ENCODE measurements around the gene IFT88. TPM values are rescaled to one million over a fixed set of nuclear protein-coding genes. Genes with fewer than 3 reads are reported as not detected.

Gene IFT88
- total RNA-seq, 3 donors from 2014 or later (not counting 1 experiment from before 2014, with no cell fraction given), result 9.2 to 13.9 (median 13.9) TPM

DNA sequence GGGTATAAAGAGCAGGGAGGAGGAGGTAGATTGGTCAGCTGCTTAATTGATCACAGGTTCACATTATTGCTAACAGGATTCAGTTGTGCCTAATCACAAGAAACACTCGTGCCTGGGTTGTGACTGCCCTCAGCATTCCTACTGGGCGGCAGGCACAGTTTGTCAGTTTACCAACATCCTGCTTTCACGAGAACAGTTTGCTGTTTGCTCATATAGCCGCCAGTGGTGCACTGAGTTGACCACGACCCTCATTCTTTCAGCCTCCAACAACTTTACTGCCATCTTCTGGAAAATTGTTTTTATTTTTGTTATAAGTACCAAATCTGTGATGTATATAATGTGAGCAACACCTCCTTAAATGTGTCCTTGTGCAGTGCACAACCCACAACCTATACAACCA lies 16.2 kb upstream of the IFT88 start:
- WGBS (ENCODE audit: insufficient coverage), result 34% methylated on average over 4 of the region's 5 CpGs
- no peaks in the 10 kb centered on the region for H3K9me3 Mint-ChIP-seq
- H3K27ac Mint-ChIP-seq, result no peak overlapping the region
- H3K27me3 Mint-ChIP-seq (ENCODE audit: low read depth in 2 of 2), result no peaks in the 10 kb centered on the region
- DNase-seq, result no peak
- Histone ChIP-seq H3K9me3 (ENCODE audit: control insufficient read depth, insufficient read depth, low read length) (no peaks in the 10 kb centered on the region), H3K36me3 (ENCODE audit: control insufficient read depth, insufficient read depth, low read length) (no peaks in the 10 kb centered on the region), H3K27me3 (ENCODE audit: control insufficient read depth, insufficient read depth, low read length) (no peaks in the 10 kb centered on the region), H3K27ac (ENCODE audit: low read length) (no peak overlapping the region), H3K4me1 (ENCODE audit: control insufficient read depth, insufficient read depth, low read length) (peaks cover 8% of the 10 kb centered on the region), H3K4me3 (ENCODE audit: low read length) (no peak overlapping the region)
- ATAC-seq, result no peak
- H3K4me1 Mint-ChIP-seq, result peaks cover 11 to 18% of the 10 kb centered on the region in 2 donors
- no peaks in the 10 kb centered on the region for H3K36me3 Mint-ChIP-seq
- intact Hi-C loops (cut with micrococcal nuclease), result no loop called here
- H3K4me3 Mint-ChIP-seq, result no peak overlapping the region
- TF ChIP-seq, protein P1, sequence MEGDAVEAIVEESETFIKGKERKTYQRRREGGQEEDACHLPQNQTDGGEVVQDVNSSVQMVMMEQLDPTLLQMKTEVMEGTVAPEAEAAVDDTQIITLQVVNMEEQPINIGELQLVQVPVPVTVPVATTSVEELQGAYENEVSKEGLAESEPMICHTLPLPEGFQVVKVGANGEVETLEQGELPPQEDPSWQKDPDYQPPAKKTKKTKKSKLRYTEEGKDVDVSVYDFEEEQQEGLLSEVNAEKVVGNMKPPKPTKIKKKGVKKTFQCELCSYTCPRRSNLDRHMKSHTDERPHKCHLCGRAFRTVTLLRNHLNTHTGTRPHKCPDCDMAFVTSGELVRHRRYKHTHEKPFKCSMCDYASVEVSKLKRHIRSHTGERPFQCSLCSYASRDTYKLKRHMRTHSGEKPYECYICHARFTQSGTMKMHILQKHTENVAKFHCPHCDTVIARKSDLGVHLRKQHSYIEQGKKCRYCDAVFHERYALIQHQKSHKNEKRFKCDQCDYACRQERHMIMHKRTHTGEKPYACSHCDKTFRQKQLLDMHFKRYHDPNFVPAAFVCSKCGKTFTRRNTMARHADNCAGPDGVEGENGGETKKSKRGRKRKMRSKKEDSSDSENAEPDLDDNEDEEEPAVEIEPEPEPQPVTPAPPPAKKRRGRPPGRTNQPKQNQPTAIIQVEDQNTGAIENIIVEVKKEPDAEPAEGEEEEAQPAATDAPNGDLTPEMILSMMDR (IDR thresholded peaks at IDR 0.05), result no peak

DNA sequence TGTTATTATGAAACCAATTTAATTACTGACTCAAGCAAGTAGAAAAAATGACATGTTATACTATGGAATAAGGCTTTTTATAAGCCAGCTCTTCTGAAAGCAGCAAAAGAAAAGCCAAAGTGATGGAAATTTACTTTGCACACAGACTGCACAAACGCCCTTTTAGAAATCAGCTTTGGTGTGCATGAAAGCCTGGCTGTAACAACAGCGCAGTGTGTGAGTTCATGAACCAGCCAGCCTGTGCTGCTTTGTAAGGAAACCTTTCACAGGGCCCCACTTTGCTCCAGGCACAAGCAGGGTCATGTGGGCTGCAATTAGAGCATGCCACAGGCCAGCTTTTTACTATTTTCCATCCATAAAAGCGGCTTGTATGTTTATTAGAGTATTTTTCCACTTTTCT lies 13.6 kb upstream of the IFT88 start:
- Mint-ChIP-seq H3K27me3 (ENCODE audit: low read depth in 2 of 2) (no peaks in the 10 kb centered on the region), H3K9me3 (no peaks in the 10 kb centered on the region), H3K4me3 (no peak overlapping the region), H3K36me3 (no peaks in the 10 kb centered on the region), H3K27ac (no peak overlapping the region), H3K4me1 (no peaks in the 10 kb centered on the region)
- Histone ChIP-seq H3K27ac (ENCODE audit: low read length) (no peak overlapping the region), H3K4me1 (ENCODE audit: control insufficient read depth, insufficient read depth, low read length) (no peaks in the 10 kb centered on the region), H3K36me3 (ENCODE audit: control insufficient read depth, insufficient read depth, low read length) (no peaks in the 10 kb centered on the region), H3K4me3 (ENCODE audit: low read length) (no peak overlapping the region), H3K27me3 (ENCODE audit: control insufficient read depth, insufficient read depth, low read length) (no peaks in the 10 kb centered on the region), H3K9me3 (ENCODE audit: control insufficient read depth, insufficient read depth, low read length) (no peaks in the 10 kb centered on the region)
- DNase-seq, result no peak
- intact Hi-C loops (cut with micrococcal nuclease), result no loop called here
- WGBS (ENCODE audit: insufficient coverage), result 89% methylated on average over 2 of the region's 3 CpGs
- TF ChIP-seq, protein P1 (IDR thresholded peaks at IDR 0.05), result no peak
- no peak for ATAC-seq

DNA sequence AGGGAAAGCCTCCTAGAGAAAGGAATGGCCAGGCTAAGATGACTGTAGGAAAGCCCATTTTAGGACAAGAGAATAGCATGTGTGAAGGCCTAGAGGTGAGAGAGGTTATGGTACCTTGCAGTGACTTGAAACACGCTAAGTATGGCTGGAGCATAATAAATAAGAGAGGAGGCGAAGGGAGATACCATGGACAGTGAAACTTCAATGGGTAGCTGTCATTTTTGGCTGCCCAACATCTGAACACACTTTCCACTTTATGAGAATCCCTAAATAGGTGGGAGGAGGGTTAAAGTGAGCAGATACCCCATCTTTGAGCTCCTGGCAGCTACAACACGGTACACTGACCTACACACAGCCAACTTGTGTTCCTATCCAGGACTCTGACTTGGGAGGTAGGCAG lies 8.0 kb upstream of the IFT88 start:
- no peaks in the 10 kb centered on the region for H3K9me3 ChIP-seq (ENCODE audit: control insufficient read depth, insufficient read depth, low read length)
- TF ChIP-seq, protein P1 (IDR thresholded peaks at IDR 0.05), result no peak
- H3K27me3 Mint-ChIP-seq (ENCODE audit: low read depth in 2 of 2), result no peaks in the 10 kb centered on the region
- ATAC-seq (no peak), DNase-seq (no peak)
- no peaks in the 10 kb centered on the region for H3K36me3 Mint-ChIP-seq
- H3K4me3 Mint-ChIP-seq, result no peak overlapping the region
- no peaks in the 10 kb centered on the region for H3K36me3 ChIP-seq (ENCODE audit: control insufficient read depth, insufficient read depth, low read length)
- H3K27ac ChIP-seq (ENCODE audit: low read length), result no peak overlapping the region
- WGBS (ENCODE audit: insufficient coverage), result 83% methylated on average over 3 of the region's 3 CpGs
- H3K27ac Mint-ChIP-seq, result no peak overlapping the region
- intact Hi-C loops (cut with micrococcal nuclease), result no loop called here
- H3K27me3 ChIP-seq (ENCODE audit: control insufficient read depth, insufficient read depth, low read length), result no peaks in the 10 kb centered on the region
- no peaks in the 10 kb centered on the region for H3K4me1 Mint-ChIP-seq
- H3K9me3 Mint-ChIP-seq, result no peaks in the 10 kb centered on the region
- no peaks in the 10 kb centered on the region for H3K4me1 ChIP-seq (ENCODE audit: control insufficient read depth, insufficient read depth, low read length)
- no peak overlapping the region for H3K4me3 ChIP-seq (ENCODE audit: low read length)

DNA sequence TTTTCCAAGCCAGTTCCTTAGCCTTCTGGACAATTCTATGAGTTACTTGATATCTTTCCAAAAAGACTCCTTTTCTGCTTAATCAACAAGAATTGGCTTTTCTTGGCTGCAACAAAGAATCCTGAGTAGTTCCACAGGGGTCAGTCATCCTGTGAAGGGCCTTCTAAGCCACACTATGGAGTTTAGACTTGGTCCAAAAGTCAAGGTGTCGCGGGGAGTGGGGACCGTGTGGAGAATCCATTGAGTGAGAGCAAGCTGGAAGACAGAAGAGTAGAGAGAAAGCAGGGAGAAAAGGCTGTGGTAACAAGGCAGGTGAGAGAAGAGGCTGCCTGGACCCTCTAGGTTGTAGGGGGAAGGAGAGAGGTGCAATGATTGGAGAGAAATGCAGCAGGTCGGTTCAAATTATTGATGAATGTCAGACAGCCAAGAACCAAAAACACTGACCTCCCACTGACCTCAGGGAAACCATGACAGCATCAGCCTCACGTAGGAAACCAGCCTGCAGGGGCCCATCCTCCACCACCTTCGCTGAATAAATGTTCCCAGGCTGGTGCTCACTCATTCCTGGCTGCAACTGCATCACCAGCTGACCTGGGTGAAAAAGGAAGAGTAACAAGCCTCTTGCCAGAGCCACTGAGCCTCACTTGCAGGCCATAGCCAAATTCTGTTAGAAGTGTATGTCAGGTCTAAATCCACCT lies 7.1 kb upstream of the IFT88 start:
- 86% methylated on average over 5 of the region's 6 CpGs for WGBS (ENCODE audit: insufficient coverage)

More for the DNA sequence above, 7.1 kb upstream of the IFT88 start:
- Mint-ChIP-seq H3K4me3 (no peak overlapping the region), H3K27me3 (ENCODE audit: low read depth in 2 of 2) (no peaks in the 10 kb centered on the region), H3K36me3 (no peaks in the 10 kb centered on the region), H3K27ac (no peak overlapping the region), H3K9me3 (no peaks in the 10 kb centered on the region), H3K4me1 (no peaks in the 10 kb centered on the region)
- ATAC-seq, result no peak
- Histone ChIP-seq H3K36me3 (ENCODE audit: control insufficient read depth, insufficient read depth, low read length) (no peaks in the 10 kb centered on the region), H3K4me1 (ENCODE audit: control insufficient read depth, insufficient read depth, low read length) (no peaks in the 10 kb centered on the region), H3K27me3 (ENCODE audit: control insufficient read depth, insufficient read depth, low read length) (no peaks in the 10 kb centered on the region), H3K9me3 (ENCODE audit: control insufficient read depth, insufficient read depth, low read length) (no peaks in the 10 kb centered on the region), H3K4me3 (ENCODE audit: low read length) (no peak overlapping the region), H3K27ac (ENCODE audit: low read length) (no peak overlapping the region)
- TF ChIP-seq, protein P1 (IDR thresholded peaks at IDR 0.05), result no peak
- no peak for DNase-seq
- intact Hi-C loops (cut with micrococcal nuclease), result no loop called here

Measured in natural killer cell (primary cell).